Transverse colon (tissue), 4 donors: Measurements from ENCODE around the gene PDE10A.

ENCODE experiments used
- POLR2AphosphoS5 ChIP-seq, 3 donors: sonication (generic); formaldehyde crosslinking; IDR thresholded peaks; one replicate each; pipeline ENCODE4 v1.6.1; 2016; ENCODE audit warnings: antibody characterized with exemption in 3 of 3
- TF ChIP-seq, protein P1 (sequence below), 5 experiments: fragments of 200-600 bp in 3 of 5; fragments of 450-650 bp in 2 of 5; sonication (generic) in 3 of 5; IDR thresholded peaks; 1 replicate in 2 of 5; 2 replicates in 3 of 5; pipeline ENCODE4 v1.5.1; 2016 to 2017; ENCODE audit warnings: antibody characterized with exemption in 5 of 5, inconsistent platforms in 3 of 5, mild to moderate bottlenecking in 2 of 5, moderate library complexity in 1 of 5

DNA sequence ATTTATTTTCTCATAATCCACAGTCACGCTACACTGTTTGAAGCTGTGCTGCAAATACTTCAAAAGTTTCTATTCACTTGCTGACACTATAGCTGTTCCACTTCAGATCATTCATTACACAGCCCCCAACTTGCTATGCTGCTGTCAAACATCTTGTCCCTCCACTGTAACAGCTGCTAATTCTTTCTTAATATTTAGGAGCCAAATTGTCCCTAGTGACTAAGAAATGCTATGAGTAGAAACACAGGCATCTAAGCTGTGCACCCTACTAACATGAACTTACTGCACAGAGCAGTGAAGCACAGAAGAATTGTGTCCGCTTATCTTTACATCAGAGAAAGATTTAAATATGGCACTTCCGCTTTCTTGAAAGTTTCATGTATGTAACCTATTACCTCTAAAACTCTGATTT, 91.3 kb downstream of the PDE10A start:
- TF ChIP-seq, protein P1, sequence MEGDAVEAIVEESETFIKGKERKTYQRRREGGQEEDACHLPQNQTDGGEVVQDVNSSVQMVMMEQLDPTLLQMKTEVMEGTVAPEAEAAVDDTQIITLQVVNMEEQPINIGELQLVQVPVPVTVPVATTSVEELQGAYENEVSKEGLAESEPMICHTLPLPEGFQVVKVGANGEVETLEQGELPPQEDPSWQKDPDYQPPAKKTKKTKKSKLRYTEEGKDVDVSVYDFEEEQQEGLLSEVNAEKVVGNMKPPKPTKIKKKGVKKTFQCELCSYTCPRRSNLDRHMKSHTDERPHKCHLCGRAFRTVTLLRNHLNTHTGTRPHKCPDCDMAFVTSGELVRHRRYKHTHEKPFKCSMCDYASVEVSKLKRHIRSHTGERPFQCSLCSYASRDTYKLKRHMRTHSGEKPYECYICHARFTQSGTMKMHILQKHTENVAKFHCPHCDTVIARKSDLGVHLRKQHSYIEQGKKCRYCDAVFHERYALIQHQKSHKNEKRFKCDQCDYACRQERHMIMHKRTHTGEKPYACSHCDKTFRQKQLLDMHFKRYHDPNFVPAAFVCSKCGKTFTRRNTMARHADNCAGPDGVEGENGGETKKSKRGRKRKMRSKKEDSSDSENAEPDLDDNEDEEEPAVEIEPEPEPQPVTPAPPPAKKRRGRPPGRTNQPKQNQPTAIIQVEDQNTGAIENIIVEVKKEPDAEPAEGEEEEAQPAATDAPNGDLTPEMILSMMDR (IDR thresholded peaks at IDR 0.05): no peak
- no peak for TF ChIP-seq POLR2AphosphoS5 (IDR thresholded peaks at IDR 0.05)
